Measurements from ENCODE around the gene LRGUK. TPM values are rescaled to one million over a fixed set of nuclear protein-coding genes. Genes with fewer than 3 reads are reported as not detected.

LRGUK gene
- total and polyA plus RNA-seq, 2 donors (not counting 3 experiments of a cell fraction or from before 2014, with no cell fraction given) = 0.10 to 0.11 TPM

DNA sequence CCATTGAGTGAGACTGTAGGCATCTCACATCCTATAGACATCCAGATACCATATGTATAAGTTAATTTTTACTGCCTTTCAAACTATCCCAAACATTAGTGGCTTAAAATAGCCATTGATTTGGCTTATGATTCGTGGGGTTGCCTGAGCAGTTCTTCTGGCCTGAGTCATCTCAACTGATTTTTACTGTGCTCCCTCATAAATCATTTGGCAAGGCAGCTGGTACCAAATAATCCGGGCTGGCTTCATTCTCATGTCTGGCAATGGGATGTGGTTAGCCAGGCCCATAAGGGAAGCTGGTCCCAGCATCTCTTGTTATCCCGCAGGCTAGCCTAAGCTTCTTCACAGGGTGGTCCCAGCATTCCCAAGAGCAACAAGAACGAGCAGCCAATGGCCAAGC is 6.7 kb upstream of the LRGUK start:
- Histone ChIP-seq H3K9ac (replicated peaks; ENCODE audit: extremely low read depth, insufficient read depth, low read length) (no peak overlapping the region), H4K20me1 (replicated peaks; ENCODE audit: control insufficient read depth, extremely low read depth, insufficient read depth, low read length) (no peaks in the 10 kb centered on the region), H3K79me2 (ENCODE audit: control insufficient read depth, insufficient read depth, low read length) (no peaks in the 10 kb centered on the region), H3K9me1 (replicated peaks; ENCODE audit: control insufficient read depth, extremely low read depth, insufficient read depth, low read length) (no peaks in the 10 kb centered on the region), H3K36me3 (ENCODE audit: control insufficient read depth in 2 of 2, extremely low read depth in 1 of 2, insufficient read depth in 2 of 2, low read length in 2 of 2) (no peaks in the 10 kb centered on the region), H2AFZ (ENCODE audit: low read depth, low read length) (no peak overlapping the region), H3K9me3 (replicated peaks; ENCODE audit: control insufficient read depth, insufficient read depth, low read length) (no peaks in the 10 kb centered on the region), H3K4me3 (replicated peaks in 1 of 3; ENCODE audit: insufficient read depth in 1 of 3, low read depth in 1 of 3, low read length in 3 of 3) (no peak overlapping the region), H3K27ac (ENCODE audit: insufficient read depth, low read depth, low read length) (no peak overlapping the region), H3K4me1 (ENCODE audit: control insufficient read depth, extremely low read depth, insufficient read depth, low read length) (no peaks in the 10 kb centered on the region), H3K4me2 (ENCODE audit: insufficient read depth, low read length) (no peak overlapping the region), H3K27me3 (ENCODE audit: control insufficient read depth in 2 of 2, insufficient read depth in 2 of 2, low read length in 2 of 2) (peaks cover 5 to 10% of the 10 kb centered on the region in 2 experiments)
- FAIRE-seq = no peak
- intact Hi-C loops (cut with micrococcal nuclease) (no loop called here), dilution Hi-C loops (cut with MboI; ENCODE audit: extremely low pct_ligation_motif_present, low sequenced_read_pairs) (no loop called here)
- TF ChIP-seq GATA2 (IDR thresholded peaks at IDR 0.05; ENCODE audit: insufficient read depth, insufficient read length, low read depth, low read length) (no peak), CTCF (IDR thresholded peaks at IDR 0.05; ENCODE audit: extremely low read depth in 1 of 2, insufficient read depth in 1 of 2, low read depth in 1 of 2, low read length in 2 of 2) (no peak), JUN (IDR thresholded peaks at IDR 0.05; ENCODE audit: borderline replicate concordance, insufficient read depth, insufficient read length, low read depth) (no peak), POLR2A (IDR thresholded peaks at IDR 0.05; ENCODE audit: low read depth, low read length) (no peak), MYC (IDR thresholded peaks at IDR 0.05; ENCODE audit: low read depth, low read length) (no peak), FOS (IDR thresholded peaks at IDR 0.05; ENCODE audit: borderline replicate concordance, insufficient read depth, low read length) (no peak), POLR2AphosphoS5 (IDR thresholded peaks at IDR 0.05; ENCODE audit: insufficient read depth, low read depth, low read length) (no peak), EZH2 (IDR thresholded peaks at IDR 0.05; ENCODE audit: borderline replicate concordance, low read depth, low read length, severe bottlenecking) (no peak), MAX (IDR thresholded peaks at IDR 0.05; ENCODE audit: insufficient read depth, insufficient read length) (no peak)
- POLR2A ChIA-PET = no interaction called here
- DNase-seq (ENCODE audit: low read depth, low spot score) = no peak
- CTCF ChIA-PET = interaction anchor here (1.4 kb wide), 1 partner anchor 21 kb away, joined by 4 read pairs; no protein-coding TSS in a partner anchor
- no TSS peak for BruUV-seq (replicated peaks)
